WTC11 (cell line): ENCODE results near the gene MAP4K4. TPM values are rescaled to one million over a fixed set of nuclear protein-coding genes. Genes with fewer than 3 reads are reported as not detected.

ENCODE experiments used
- ATAC-seq: fragments of 200-7000 bp; cut with Tn5 transposase; 2 replicates; pipeline ENCODE4 v1.10.0; 2021; ENCODE audit warnings: mild to moderate bottlenecking, moderate library complexity
- CTCF ChIA-PET: fragments of 300-600 bp; sonication (Branson Sonifier 250); formaldehyde crosslinking; loops from one replicate; lab custom pipeline; 2021; ENCODE audit warnings: antibody characterized with exemption; lab: Charles Lee
- POLR2A ChIA-PET: fragments of 350-600 bp; sonication (Branson Sonifier 250); formaldehyde crosslinking; loops from one replicate; lab custom pipeline; 2021; ENCODE audit warnings: antibody characterized with exemption; lab: Charles Lee
- DNase-seq: peaks from one replicate; pipeline ENCODE4 v3.0.0; 2021; ENCODE audit warnings: low spot score
- H3K27ac Mint-ChIP-seq: 2 replicates; pipeline ENCODE4 v1.8.0; 2021; ENCODE audit warnings: mixed read lengths
- H3K27me3 Mint-ChIP-seq: 2 replicates; pipeline ENCODE4 v1.8.0; 2021; ENCODE audit warnings: low read depth, mild to moderate bottlenecking, moderate library complexity, mixed read lengths
- H3K36me3 Mint-ChIP-seq: 2 replicates; pipeline ENCODE4 v1.8.0; 2021; ENCODE audit warnings: mixed read lengths
- H3K4me1 Mint-ChIP-seq: 2 replicates; pipeline ENCODE4 v1.8.0; 2022; ENCODE audit warnings: mixed read lengths
- H3K4me3 Mint-ChIP-seq: 2 replicates; pipeline ENCODE4 v1.8.0; 2021; ENCODE audit warnings: mild to moderate bottlenecking, moderate library complexity, mixed read lengths
- H3K9me3 Mint-ChIP-seq: 2 replicates; pipeline ENCODE4 v1.8.0; 2021; ENCODE audit warnings: mixed read lengths
- ATF6 ChIP-seq: sonication (generic); formaldehyde crosslinking; IDR thresholded peaks from 2 replicates; pipeline ENCODE4 v1.8.1; 2023; ENCODE audit warnings: mild to moderate bottlenecking, missing genetic modification reagents
- EMX1 ChIP-seq: fragments of 250-450 bp; sonication (Bioruptor Pico); IDR thresholded peaks from 2 replicates; pipeline ENCODE4 v1.8.0; 2021; ENCODE audit warnings: mild to moderate bottlenecking
- ESRRA ChIP-seq: sonication (generic); formaldehyde crosslinking; IDR thresholded peaks from 2 replicates; pipeline ENCODE4 v1.8.1; 2022; ENCODE audit warnings: mild to moderate bottlenecking, missing genetic modification reagents, borderline replicate concordance
- FOXP4 ChIP-seq: sonication (generic); formaldehyde crosslinking; IDR thresholded peaks from 2 replicates; pipeline ENCODE4 v1.8.0; 2022; ENCODE audit warnings: mild to moderate bottlenecking, missing genetic modification reagents
- PREB ChIP-seq: sonication (generic); formaldehyde crosslinking; IDR thresholded peaks from 2 replicates; pipeline ENCODE4 v1.8.1; 2022; ENCODE audit warnings: mild to moderate bottlenecking, missing genetic modification reagents, moderate library complexity, borderline replicate concordance
- SMAD3 ChIP-seq: sonication (generic); formaldehyde crosslinking; IDR thresholded peaks from 2 replicates; pipeline ENCODE4 v1.8.0; 2022; ENCODE audit warnings: missing genetic modification reagents, mild to moderate bottlenecking, borderline replicate concordance
- ZBTB21 ChIP-seq: sonication (generic); formaldehyde crosslinking; IDR thresholded peaks from 2 replicates; pipeline ENCODE4 v1.8.1; 2023; ENCODE audit warnings: mild to moderate bottlenecking, missing genetic modification reagents, borderline replicate concordance
- ZBTB43 ChIP-seq: sonication (generic); formaldehyde crosslinking; IDR thresholded peaks from 2 replicates; pipeline ENCODE4 v1.8.1; 2023; ENCODE audit warnings: mild to moderate bottlenecking, missing genetic modification reagents
- ZNF121 ChIP-seq: sonication (generic); formaldehyde crosslinking; IDR thresholded peaks from 2 replicates; pipeline ENCODE4 v1.8.0; 2023; ENCODE audit warnings: missing genetic modification reagents
- ZNF396 ChIP-seq: fragments of 250-450 bp; sonication (Bioruptor Pico); IDR thresholded peaks from 2 replicates; pipeline ENCODE4 v1.8.0; 2021; ENCODE audit warnings: mild to moderate bottlenecking, moderate library complexity, borderline replicate concordance
- ZNF425 ChIP-seq: fragments of 250-450 bp; sonication (Bioruptor Pico); conservative IDR thresholded peaks from 2 replicates; pipeline ENCODE4 v1.9.0; 2021; ENCODE audit warnings: mild to moderate bottlenecking
- ZNF532 ChIP-seq: fragments of 250-450 bp; sonication (Bioruptor Pico); IDR thresholded peaks from 2 replicates; pipeline ENCODE4 v1.9.0; 2021; ENCODE audit warnings: mild to moderate bottlenecking, borderline replicate concordance
- total RNA-seq: library from RNA; stranded (reverse); gene quantifications from 3 replicates; pipeline ENCODE4 v1.2.3, GENCODE V29; 2021
- TF ChIP-seq, protein P1 (sequence below): fragments of 250-450 bp; sonication (Bioruptor Pico); IDR thresholded peaks from 2 replicates; pipeline ENCODE4 v2.1.2; 2022; ENCODE audit warnings: mild to moderate bottlenecking, moderate library complexity
- TF ChIP-seq, protein P2 (sequence below): fragments of 250-450 bp; sonication (Bioruptor Pico); IDR thresholded peaks from 2 replicates; pipeline ENCODE4 v1.8.0; 2021; ENCODE audit warnings: mild to moderate bottlenecking

The MAP4K4 gene
- total RNA-seq, 1 experiment from 2014 or later = 112 TPM

- TF ChIP-seq, protein P1, sequence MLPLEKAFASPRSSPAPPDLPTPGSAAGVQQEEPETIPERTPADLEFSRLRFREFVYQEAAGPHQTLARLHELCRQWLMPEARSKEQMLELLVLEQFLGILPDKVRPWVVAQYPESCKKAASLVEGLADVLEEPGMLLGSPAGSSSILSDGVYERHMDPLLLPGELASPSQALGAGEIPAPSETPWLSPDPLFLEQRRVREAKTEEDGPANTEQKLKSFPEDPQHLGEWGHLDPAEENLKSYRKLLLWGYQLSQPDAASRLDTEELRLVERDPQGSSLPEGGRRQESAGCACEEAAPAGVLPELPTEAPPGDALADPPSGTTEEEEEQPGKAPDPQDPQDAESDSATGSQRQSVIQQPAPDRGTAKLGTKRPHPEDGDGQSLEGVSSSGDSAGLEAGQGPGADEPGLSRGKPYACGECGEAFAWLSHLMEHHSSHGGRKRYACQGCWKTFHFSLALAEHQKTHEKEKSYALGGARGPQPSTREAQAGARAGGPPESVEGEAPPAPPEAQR (CRISPR knock-in tag) = no peak
- TF ChIP-seq ZBTB21 (no peak), ZBTB43 (no peak), FOXP4 (no peak)
- TF ChIP-seq, protein P2, sequence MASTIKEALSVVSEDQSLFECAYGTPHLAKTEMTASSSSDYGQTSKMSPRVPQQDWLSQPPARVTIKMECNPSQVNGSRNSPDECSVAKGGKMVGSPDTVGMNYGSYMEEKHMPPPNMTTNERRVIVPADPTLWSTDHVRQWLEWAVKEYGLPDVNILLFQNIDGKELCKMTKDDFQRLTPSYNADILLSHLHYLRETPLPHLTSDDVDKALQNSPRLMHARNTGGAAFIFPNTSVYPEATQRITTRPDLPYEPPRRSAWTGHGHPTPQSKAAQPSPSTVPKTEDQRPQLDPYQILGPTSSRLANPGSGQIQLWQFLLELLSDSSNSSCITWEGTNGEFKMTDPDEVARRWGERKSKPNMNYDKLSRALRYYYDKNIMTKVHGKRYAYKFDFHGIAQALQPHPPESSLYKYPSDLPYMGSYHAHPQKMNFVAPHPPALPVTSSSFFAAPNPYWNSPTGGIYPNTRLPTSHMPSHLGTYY (CRISPR knock-in tag) = no peak
- TF ChIP-seq, all 79 proteins: peak for 0
Observed at GRCh38 chr2:101912545-101912944, 215.0 kb downstream of the MAP4K4 start (continued).

DNA sequence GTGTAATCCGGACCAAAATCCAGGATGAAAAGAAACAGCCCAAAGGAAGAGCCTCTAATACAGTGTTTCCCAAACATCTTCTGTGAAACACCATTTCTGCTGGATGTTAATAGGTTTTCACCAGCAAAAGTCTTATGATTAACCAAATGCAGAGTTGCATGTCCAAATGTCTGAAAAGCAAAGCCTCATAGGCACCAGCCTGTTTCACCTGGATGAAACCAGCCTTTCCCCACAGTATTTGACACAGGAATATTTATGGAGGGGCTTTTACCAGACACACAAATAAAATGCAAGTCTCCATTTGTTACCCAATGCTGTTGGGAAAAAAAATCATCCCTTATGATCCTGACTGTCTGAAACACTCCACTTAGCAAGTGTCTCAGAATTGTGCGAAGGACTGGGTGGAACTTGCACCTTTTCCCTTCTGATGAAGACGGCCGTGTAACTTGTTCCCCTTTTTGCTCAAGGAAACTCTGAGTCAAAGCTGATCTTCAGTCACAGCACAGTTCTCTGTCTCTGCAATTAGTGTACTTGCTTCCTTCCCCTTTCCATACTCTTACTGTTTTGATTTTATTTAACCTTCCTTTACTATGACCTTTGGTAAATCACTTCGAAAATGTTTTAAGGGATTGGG lies 223.9 kb downstream of the MAP4K4 start:
- no peak overlapping the region for H3K4me3 Mint-ChIP-seq
- ChIA-PET CTCF (no interaction called here), POLR2A (no interaction called here)

More for the DNA sequence above, 223.9 kb downstream of the MAP4K4 start:
- no peak overlapping the region for H3K27ac Mint-ChIP-seq
- DNase-seq (no peak), ATAC-seq (no peak)
- H3K9me3 Mint-ChIP-seq = peaks cover 47% of the 10 kb centered on the region
- H3K4me1 Mint-ChIP-seq = no peaks in the 10 kb centered on the region
- TF ChIP-seq PREB (CRISPR knock-in tag) = no peak
- no peak for TF ChIP-seq ESRRA (CRISPR knock-in tag)
- no peak for TF ChIP-seq ZNF396 (CRISPR knock-in tag)
- TF ChIP-seq EMX1 (CRISPR knock-in tag) = no peak
- TF ChIP-seq FOXP4 = no peak
- TF ChIP-seq ZNF532 (CRISPR knock-in tag) = no peak
- TF ChIP-seq ZNF425 (CRISPR knock-in tag) = no peak
- TF ChIP-seq ZNF121 (CRISPR knock-in tag) = no peak
- TF ChIP-seq ATF6 (CRISPR knock-in tag) = no peak
- TF ChIP-seq SMAD3 (CRISPR knock-in tag) = no peak
- peaks cover 42% of the 10 kb centered on the region for H3K36me3 Mint-ChIP-seq
- H3K27me3 Mint-ChIP-seq = peaks cover 2% of the 10 kb centered on the region; the same call in 1 of the 2 replicates
